VCaP (cell line): ENCODE results near the gene SOBP.

Experiments used
- H3K27ac ChIP-seq: fragments of 450-650 bp; 2 replicates; pipeline ENCODE4 v1.5.1; 2017
- TF ChIP-seq, protein P1 (sequence below): fragments of 450-650 bp; conservative IDR thresholded peaks from 2 replicates; pipeline ENCODE4 v1.5.1; 2017; ENCODE audit warnings: mild to moderate bottlenecking, moderate library complexity

Gene SOBP

DNA sequence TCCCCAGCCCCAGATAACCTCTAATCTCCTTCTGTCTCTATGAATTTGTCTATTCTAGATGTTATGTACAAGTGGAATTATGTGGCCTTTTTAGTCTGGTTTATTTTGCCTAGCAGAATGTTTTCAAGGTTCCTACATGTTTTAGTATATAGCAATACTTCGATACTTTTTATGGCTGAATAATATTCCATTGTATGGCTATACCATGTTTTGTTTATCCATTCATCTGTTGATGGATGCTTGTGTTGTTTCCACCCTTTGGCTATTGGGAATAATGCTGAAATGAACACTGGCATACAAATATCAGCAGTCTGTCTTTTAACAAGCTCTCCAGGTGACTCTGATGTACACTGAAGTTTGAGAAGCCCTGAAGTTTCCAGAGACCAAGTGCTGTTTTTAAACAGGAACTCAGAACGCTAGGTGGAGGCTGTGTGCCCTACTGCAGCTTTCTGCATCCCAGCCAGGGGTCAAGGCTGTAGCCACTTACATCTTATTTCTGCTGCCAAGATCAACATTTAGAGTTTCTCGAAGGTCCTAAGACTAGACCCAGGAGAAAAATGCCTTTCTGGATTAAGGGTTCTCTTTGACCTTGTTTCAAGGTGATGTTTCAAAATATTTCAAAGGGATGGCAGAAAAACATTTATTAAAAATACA is 123.0 kb downstream of the SOBP start:
- TF ChIP-seq, protein P1, sequence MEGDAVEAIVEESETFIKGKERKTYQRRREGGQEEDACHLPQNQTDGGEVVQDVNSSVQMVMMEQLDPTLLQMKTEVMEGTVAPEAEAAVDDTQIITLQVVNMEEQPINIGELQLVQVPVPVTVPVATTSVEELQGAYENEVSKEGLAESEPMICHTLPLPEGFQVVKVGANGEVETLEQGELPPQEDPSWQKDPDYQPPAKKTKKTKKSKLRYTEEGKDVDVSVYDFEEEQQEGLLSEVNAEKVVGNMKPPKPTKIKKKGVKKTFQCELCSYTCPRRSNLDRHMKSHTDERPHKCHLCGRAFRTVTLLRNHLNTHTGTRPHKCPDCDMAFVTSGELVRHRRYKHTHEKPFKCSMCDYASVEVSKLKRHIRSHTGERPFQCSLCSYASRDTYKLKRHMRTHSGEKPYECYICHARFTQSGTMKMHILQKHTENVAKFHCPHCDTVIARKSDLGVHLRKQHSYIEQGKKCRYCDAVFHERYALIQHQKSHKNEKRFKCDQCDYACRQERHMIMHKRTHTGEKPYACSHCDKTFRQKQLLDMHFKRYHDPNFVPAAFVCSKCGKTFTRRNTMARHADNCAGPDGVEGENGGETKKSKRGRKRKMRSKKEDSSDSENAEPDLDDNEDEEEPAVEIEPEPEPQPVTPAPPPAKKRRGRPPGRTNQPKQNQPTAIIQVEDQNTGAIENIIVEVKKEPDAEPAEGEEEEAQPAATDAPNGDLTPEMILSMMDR, result 0 out of 2 replicates have a peak, but pooled peaks have one; percentile 10
- no peak overlapping the region for H3K27ac ChIP-seq

DNA sequence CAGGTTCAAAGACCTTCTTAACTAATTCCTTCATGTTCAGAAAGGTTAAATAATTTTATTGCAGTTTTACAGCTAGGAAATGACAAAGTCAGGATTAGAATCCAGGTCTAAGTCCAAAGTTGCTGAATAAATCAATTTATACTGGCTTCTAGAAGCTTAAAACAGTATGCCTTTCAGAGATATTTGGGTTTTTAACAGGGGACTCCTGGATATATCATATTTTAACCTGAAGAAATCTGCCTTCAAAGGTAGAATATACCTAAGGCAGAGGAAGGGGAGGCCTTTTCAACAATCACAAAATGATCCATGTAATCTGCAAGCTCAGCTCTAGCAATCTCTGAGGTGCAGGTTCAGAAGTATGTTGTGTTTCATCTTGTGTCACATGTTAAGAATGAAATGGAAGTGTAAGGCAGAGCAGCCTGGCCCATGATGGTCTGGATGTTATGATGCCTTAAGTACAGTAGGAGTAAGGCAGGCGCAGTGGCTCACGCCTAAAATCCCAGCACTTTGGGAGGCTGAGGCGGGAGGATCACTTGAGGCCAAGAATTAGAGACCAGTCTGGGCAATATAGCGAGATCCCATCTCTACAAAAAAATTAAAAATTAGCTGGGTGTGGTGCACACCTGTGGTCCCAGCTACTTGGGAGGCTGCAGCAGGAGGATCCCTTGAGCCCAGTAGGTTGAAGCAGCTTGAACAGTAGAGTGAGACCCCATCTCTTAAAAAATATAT is 123.9 kb downstream of the SOBP start:
- H3K27ac ChIP-seq, result no peak overlapping the region
- TF ChIP-seq, protein P1, result no peak

DNA sequence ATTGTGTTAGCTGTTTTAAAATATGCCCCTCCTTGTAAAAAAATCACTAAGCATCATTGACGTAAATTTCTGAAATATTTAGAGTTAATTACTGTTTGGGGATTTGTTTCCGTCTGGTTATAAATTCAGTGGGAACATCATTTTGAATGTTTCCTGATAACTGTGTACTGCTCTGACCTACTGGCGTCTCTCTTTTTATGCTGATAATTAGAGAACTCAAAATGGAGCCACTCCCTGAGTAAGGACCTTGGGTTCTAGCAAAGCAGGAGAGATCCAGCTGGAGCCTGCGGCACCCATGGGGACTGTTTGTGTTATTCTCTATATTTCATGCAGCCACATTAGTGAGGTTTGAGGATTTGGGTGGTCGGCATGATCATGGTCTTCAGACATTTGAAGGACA is 124.9 kb downstream of the SOBP start:
- TF ChIP-seq, protein P1, result no peak
- no peak overlapping the region for H3K27ac ChIP-seq

DNA sequence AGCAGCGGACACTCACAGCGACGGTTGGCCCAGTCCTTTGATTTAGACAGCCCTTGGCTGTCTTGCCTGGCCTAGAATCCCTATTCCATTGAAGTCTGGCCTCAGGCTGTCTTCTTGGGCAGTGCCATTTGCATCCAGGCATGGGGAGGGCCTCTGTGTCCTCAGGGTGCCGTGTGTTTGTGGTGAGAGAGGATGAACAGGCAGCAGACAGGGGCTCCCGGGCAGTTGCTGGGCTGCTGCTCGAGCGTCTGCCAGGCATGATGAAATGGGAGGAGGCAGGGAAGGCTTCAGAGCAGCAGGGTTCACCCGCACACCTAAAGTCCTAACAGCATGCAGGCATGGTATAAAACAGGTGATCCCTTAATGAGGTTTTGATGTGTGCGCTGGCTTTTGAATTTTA is 126.9 kb downstream of the SOBP start:
- H3K27ac ChIP-seq, result no peak overlapping the region
- TF ChIP-seq, protein P1, result no peak

DNA sequence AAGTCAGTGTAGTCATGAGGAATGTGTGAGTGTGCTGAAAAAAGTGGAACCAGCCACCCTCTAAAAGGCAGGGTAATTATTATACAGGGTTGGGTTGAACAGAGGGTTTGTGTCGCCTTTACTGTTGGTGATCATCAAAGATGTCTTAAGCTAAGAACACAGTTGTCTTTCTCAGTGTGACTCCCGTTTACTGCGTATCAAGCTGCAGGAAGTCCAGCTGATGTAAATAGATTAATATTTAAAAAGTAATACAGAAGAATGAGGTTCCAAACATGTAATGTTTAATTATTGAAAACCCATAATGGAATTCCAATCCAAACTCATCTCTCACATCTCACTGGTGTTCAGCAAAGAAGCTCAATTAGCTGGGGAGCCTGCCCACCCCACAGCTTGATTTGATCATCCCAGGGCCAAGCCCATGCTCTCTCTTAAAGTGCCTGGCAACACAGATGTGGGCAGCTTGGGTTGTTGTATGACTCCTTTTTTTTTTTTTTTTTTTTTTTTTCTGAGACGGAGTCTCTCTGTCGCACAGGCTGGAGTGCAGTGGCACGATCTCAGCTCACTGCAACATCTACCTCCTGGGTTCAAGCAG is 127.5 kb downstream of the SOBP start:
- H3K27ac ChIP-seq, result no peak overlapping the region
- TF ChIP-seq, protein P1, result no peak

DNA sequence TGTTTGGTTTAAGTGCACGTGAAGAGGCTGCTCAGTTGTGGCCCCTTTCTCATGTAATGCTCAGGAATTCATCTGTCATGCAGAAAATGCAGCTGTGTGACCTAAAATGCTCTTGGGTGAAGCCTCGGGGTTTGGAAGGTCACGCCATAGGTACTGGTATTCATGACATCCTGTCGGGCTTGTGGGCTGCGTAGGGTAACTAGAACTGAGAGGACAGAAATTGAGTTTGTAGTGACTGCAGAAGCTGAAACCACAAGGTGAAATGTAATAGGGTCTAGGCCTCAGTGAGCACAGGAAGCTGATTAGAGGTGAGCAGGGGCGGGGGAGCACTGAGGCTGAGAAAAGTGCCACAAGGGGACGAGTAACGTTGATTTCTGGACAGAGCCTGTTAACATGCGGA is 128.8 kb downstream of the SOBP start:
- H3K27ac ChIP-seq, result no peak overlapping the region
- TF ChIP-seq, protein P1, result no peak

DNA sequence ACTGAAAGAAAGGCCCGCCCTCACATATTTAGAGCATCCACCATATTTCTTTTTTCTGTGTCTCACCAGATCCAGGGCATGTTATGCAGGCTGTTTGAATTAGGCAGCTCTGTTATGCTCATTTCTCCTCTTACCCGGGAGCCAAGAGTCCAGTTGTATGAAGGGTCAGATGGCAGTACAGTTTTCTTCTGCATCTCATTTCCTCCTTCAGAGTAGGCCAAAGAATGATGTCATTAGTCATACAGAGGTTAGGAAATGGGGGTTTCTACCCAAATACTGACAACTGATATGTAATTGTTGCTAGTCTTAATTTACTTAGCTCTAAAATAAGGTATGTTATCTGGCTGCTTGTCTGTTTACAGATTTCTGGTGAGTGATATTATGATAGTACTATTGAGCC is 130.8 kb downstream of the SOBP start:
- TF ChIP-seq, protein P1, result no peak
- H3K27ac ChIP-seq, result peak overlapping the region; percentile 64
